ENCODE data around the gene LARP6.

LARP6 gene

GRCh38 chr15:70853973-70854665 is at the start of gene LARP6:
LARP6 (minus strand) TSS chr15:70854157; CDS start chr15:70854088, 69 bp downstream.
- no peak for TF ChIP-seq CTCF (IDR thresholded peaks at IDR 0.05; ENCODE audit: low read depth, low read length)
- DNase-seq (ENCODE audit: low read depth in 2 of 2), result peak; percentile 29 to 60
- H3K4me3 ChIP-seq (replicated peaks in 1 of 2; ENCODE audit: low read depth in 2 of 2, low read length in 2 of 2), result peak within 1 kb of the TSS; percentile 72 to 78

- no peak overlapping the region for H3K4me3 ChIP-seq (replicated peaks in 1 of 2; ENCODE audit: low read depth in 2 of 2, low read length in 2 of 2)
- DNase-seq (ENCODE audit: low read depth in 2 of 2), result peak; percentile 75 to 92
- no peak for TF ChIP-seq CTCF (IDR thresholded peaks at IDR 0.05; ENCODE audit: low read depth, low read length)
These were observed 48.1 kb upstream of the LARP6 start for GRCh38 chr15:70902107-70902506.

GRCh38 chr15:70892912-70893560 is 39.1 kb upstream of the LARP6 start:
- DNase-seq (ENCODE audit: low read depth in 2 of 2), result peak; percentile 82 to 83
- TF ChIP-seq CTCF (IDR thresholded peaks at IDR 0.05; ENCODE audit: low read depth, low read length), result peak; percentile 74
- peak overlapping the region; percentile 81 to 83 for H3K4me3 ChIP-seq (replicated peaks in 1 of 2; ENCODE audit: low read depth in 2 of 2, low read length in 2 of 2)

- peak; percentile 93 to 98 for DNase-seq (ENCODE audit: low read depth in 2 of 2)
- no peak for TF ChIP-seq CTCF (IDR thresholded peaks at IDR 0.05; ENCODE audit: low read depth, low read length)
- H3K4me3 ChIP-seq (replicated peaks in 1 of 2; ENCODE audit: low read depth in 2 of 2, low read length in 2 of 2), result peak within 1 kb of the TSS; percentile 81 to 83
These were observed 38.3 kb upstream of the LARP6 start, which contains the start of the genes LRRC49 and THAP10 for GRCh38 chr15:70892002-70892911. LRRC49 (plus strand) TSS chr15:70892826; CDS start chr15:70892895, 69 bp downstream. THAP10 (minus strand) TSS chr15:70892433; CDS start chr15:70892272, 161 bp downstream.

- no peak overlapping the region for H3K4me3 ChIP-seq (replicated peaks in 1 of 2; ENCODE audit: low read depth in 2 of 2, low read length in 2 of 2)
- no peak for DNase-seq (ENCODE audit: low read depth in 2 of 2)
- TF ChIP-seq CTCF (IDR thresholded peaks at IDR 0.05; ENCODE audit: low read depth, low read length), result no peak
These were observed 28.4 kb upstream of the LARP6 start for GRCh38 chr15:70882361-70882760.

- DNase-seq (ENCODE audit: low read depth in 2 of 2), result peak in 1 of 2 donors; percentile 65
- no peak for TF ChIP-seq CTCF (IDR thresholded peaks at IDR 0.05; ENCODE audit: low read depth, low read length)
- no peak overlapping the region for H3K4me3 ChIP-seq (replicated peaks in 1 of 2; ENCODE audit: low read depth in 2 of 2, low read length in 2 of 2)
These were observed 26.8 kb upstream of the LARP6 start for GRCh38 chr15:70880781-70881180.
